DND-41 (cell line): Measurements from ENCODE around the gene PLOD2.

Experiments used
- ATAC-seq: fragments of 200-7000 bp; cut with Tn5 transposase; 3 replicates; pipeline ENCODE4 v1.9.1; 2021; ENCODE audit warnings: low read depth; ENCODE audit not compliant: insufficient read depth
- DNase-seq: peaks from one replicate; pipeline ENCODE4 v3.0.0-alpha.2; 2020
- H2AFZ ChIP-seq: 2 replicates; pipeline ENCODE4 v1.6.0; 2012; ENCODE audit warnings: low read depth, low read length
- H3K27ac ChIP-seq: 2 replicates; pipeline ENCODE4 v1.5.1; 2012; ENCODE audit warnings: low read length, inconsistent platforms
- H3K27me3 ChIP-seq: fragments of 200-600 bp; sonication (generic); 2 replicates; pipeline ENCODE4 v1.6.0; 2012; ENCODE audit warnings: low read length, mild to moderate bottlenecking, inconsistent platforms; ENCODE audit not compliant: insufficient read depth, poor library complexity
- H3K36me3 ChIP-seq: 2 replicates; pipeline ENCODE4 v1.5.1; 2012; ENCODE audit warnings: low read length, inconsistent platforms; ENCODE audit not compliant: insufficient read depth
- H3K4me1 ChIP-seq: 2 replicates; pipeline ENCODE4 v1.5.1; 2012; ENCODE audit warnings: mild to moderate bottlenecking, low read length; ENCODE audit not compliant: insufficient read depth
- H3K4me2 ChIP-seq: 2 replicates; pipeline ENCODE4 v1.6.0; 2012; ENCODE audit warnings: mild to moderate bottlenecking, moderate library complexity, low read length, inconsistent platforms; ENCODE audit not compliant: insufficient read depth
- H3K4me3 ChIP-seq, 2 experiments: fragments of 200-600 bp in 1 of 2; shearing (Covaris generic) in 1 of 2; 2 replicates each; pipeline ENCODE4 v1.5.1; 2012 to 2016; ENCODE audit warnings: inconsistent platforms in 2 of 2, low read length in 2 of 2, mild to moderate bottlenecking in 2 of 2, low read depth in 1 of 2, moderate library complexity in 1 of 2
- H3K79me2 ChIP-seq: 2 replicates; pipeline ENCODE4 v1.6.0; 2012; ENCODE audit warnings: low read length, inconsistent platforms; ENCODE audit not compliant: insufficient read depth
- H3K9ac ChIP-seq: 2 replicates; pipeline ENCODE4 v1.6.0; 2012; ENCODE audit warnings: low read depth, mild to moderate bottlenecking, inconsistent platforms, low read length, moderate library complexity
- H3K9me3 ChIP-seq: 2 replicates; pipeline ENCODE4 v1.5.1; 2012; ENCODE audit warnings: low read length, moderate library complexity, mild to moderate bottlenecking, inconsistent platforms; ENCODE audit not compliant: insufficient read depth, severe bottlenecking
- H4K20me1 ChIP-seq: 2 replicates; pipeline ENCODE4 v1.6.0; 2012; ENCODE audit warnings: low read length; ENCODE audit not compliant: insufficient read depth
- EZH2 ChIP-seq: IDR thresholded peaks from 3 replicates; pipeline ENCODE4 v1.6.1; 2012; ENCODE audit warnings: borderline replicate concordance, low read depth, mild to moderate bottlenecking, moderate library complexity, low read length, inconsistent platforms; ENCODE audit not compliant: severe bottlenecking
- TF ChIP-seq, protein P1 (sequence below): IDR thresholded peaks from 2 replicates; pipeline ENCODE4 v1.5.1; 2012; ENCODE audit warnings: borderline replicate concordance, low read length, moderate library complexity, mild to moderate bottlenecking; ENCODE audit not compliant: poor library complexity, severe bottlenecking; ENCODE audit errors: extremely low read depth

The PLOD2 gene

DNA sequence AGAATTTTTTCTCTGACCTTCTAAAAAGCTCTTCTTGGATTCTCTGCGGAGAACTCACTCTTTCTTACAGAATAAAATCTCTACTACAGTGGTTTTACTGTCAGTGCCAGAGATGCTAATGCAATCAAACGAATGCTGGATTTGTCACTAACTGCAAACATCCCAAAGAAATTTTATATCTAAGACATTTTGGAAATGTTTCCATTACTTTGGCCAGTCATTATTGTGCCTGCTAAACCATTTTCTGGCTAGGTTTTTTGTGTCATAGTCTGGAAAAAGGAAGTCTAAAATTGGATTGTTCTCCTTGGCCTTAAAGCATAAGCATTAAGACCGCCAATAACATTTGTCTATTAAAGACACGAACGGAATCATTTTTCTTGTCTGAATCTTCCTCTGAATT, 54.0 kb downstream of the PLOD2 start:
- TF ChIP-seq, protein P1, sequence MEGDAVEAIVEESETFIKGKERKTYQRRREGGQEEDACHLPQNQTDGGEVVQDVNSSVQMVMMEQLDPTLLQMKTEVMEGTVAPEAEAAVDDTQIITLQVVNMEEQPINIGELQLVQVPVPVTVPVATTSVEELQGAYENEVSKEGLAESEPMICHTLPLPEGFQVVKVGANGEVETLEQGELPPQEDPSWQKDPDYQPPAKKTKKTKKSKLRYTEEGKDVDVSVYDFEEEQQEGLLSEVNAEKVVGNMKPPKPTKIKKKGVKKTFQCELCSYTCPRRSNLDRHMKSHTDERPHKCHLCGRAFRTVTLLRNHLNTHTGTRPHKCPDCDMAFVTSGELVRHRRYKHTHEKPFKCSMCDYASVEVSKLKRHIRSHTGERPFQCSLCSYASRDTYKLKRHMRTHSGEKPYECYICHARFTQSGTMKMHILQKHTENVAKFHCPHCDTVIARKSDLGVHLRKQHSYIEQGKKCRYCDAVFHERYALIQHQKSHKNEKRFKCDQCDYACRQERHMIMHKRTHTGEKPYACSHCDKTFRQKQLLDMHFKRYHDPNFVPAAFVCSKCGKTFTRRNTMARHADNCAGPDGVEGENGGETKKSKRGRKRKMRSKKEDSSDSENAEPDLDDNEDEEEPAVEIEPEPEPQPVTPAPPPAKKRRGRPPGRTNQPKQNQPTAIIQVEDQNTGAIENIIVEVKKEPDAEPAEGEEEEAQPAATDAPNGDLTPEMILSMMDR: no peak
- TF ChIP-seq EZH2: no peak
- Histone ChIP-seq H4K20me1 (no peaks in the 10 kb centered on the region), H3K4me3 (no peak overlapping the region), H3K9ac (no peak overlapping the region), H3K4me1 (no peaks in the 10 kb centered on the region), H3K79me2 (no peaks in the 10 kb centered on the region), H3K27me3 (no peaks in the 10 kb centered on the region), H3K4me2 (no peak overlapping the region), H3K9me3 (no peaks in the 10 kb centered on the region), H2AFZ (no peak overlapping the region), H3K36me3 (no peaks in the 10 kb centered on the region), H3K27ac (no peak overlapping the region)
- ATAC-seq: no peak
- no peak for DNase-seq

DNA sequence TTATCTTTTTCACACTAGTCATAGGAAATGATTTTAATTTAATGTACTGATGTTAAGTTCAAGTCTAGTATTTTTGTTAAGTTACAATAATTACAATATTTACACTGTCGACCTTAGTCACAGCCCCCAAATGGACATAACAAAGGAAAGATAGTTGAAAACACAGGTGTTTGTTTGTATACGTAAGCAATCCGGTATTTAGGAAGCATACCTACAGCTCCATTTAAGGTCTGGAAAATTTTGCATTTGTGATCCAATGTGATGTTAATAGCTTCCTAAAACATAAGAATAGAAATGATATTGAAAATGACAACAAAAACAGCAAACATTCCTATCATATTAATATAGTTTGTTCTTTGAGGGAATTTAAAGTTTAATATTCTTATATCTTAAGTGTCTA, 56.9 kb downstream of the PLOD2 start:
- Histone ChIP-seq H3K9ac (no peak overlapping the region), H4K20me1 (no peaks in the 10 kb centered on the region), H3K27me3 (no peaks in the 10 kb centered on the region), H3K4me3 (no peak overlapping the region), H3K27ac (no peak overlapping the region), H3K4me2 (no peak overlapping the region), H3K4me1 (no peaks in the 10 kb centered on the region), H3K36me3 (no peaks in the 10 kb centered on the region), H3K79me2 (no peaks in the 10 kb centered on the region), H3K9me3 (no peaks in the 10 kb centered on the region), H2AFZ (no peak overlapping the region)
- TF ChIP-seq EZH2: no peak
- TF ChIP-seq, protein P1: no peak
- no peak for DNase-seq
- ATAC-seq: no peak

DNA sequence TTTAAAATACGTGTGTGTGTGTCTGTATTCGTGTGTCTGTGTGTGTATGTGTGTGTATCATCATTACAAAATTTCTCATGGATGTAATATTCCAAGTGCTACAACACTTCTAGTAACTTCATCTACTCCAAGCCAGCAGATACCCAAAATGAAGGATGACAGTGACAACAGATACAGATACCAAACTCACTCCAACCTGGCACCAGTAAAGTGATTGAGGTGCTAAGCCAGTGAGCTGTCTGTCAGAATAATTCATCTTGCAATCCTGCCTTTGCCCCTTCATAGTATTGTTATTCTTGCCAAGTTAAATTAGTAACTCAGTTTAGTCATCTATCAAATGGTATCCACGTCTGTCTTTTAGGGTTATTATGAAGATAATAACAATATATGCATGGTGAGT, 58.1 kb downstream of the PLOD2 start:
- no peaks in the 10 kb centered on the region for H3K79me2 ChIP-seq
- no peak overlapping the region for H2AFZ ChIP-seq
- no peak overlapping the region for H3K9ac ChIP-seq
- ATAC-seq (no peak), DNase-seq (no peak)
- H3K4me3 ChIP-seq: no peak overlapping the region
- H3K4me2 ChIP-seq: no peak overlapping the region
- H3K27ac ChIP-seq: no peak overlapping the region
- no peaks in the 10 kb centered on the region for H3K27me3 ChIP-seq
- no peak for TF ChIP-seq EZH2
- TF ChIP-seq, protein P1: no peak
- no peaks in the 10 kb centered on the region for H4K20me1 ChIP-seq
- H3K9me3 ChIP-seq: no peaks in the 10 kb centered on the region
- no peaks in the 10 kb centered on the region for H3K36me3 ChIP-seq
- no peaks in the 10 kb centered on the region for H3K4me1 ChIP-seq

DNA sequence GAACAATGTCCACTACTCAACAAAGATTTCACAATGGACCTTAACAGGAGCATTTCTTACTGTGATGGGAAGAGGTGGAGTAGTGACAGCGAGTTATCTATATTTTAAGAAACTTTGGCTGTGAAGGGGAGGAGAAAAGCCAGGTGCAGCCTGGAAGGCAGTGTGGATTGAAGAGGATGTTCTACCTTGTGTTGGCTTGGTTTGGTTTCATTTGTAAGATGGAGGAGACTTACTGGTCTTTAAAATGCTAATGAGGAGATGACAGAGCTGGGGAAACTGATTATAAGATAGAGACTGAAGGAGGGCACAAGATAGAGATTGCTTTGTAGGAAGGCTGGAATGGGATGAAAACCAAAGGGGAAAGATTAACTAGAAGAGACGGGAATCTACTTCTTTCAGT, 59.4 kb downstream of the PLOD2 start:
- TF ChIP-seq, protein P1: no peak
- no peak for TF ChIP-seq EZH2
- Histone ChIP-seq H3K36me3 (no peaks in the 10 kb centered on the region), H3K27me3 (no peaks in the 10 kb centered on the region), H3K4me2 (no peak overlapping the region), H2AFZ (no peak overlapping the region), H3K27ac (no peak overlapping the region), H3K9me3 (no peaks in the 10 kb centered on the region), H3K79me2 (no peaks in the 10 kb centered on the region), H3K4me1 (no peaks in the 10 kb centered on the region), H3K9ac (no peak overlapping the region), H3K4me3 (no peak overlapping the region), H4K20me1 (no peaks in the 10 kb centered on the region)
- ATAC-seq (no peak), DNase-seq (no peak)
